HG02588 (cell line): ENCODE data around the gene MALSU1.

Experiments
- ATAC-seq: cut with Tn5 transposase; IDR thresholded peaks from one replicate; pipeline ENCODE4 v1.9.1; 2021; ENCODE audit warnings: mild to moderate bottlenecking, moderate library complexity; ENCODE audit not compliant: unreplicated experiment

The MALSU1 gene

DNA sequence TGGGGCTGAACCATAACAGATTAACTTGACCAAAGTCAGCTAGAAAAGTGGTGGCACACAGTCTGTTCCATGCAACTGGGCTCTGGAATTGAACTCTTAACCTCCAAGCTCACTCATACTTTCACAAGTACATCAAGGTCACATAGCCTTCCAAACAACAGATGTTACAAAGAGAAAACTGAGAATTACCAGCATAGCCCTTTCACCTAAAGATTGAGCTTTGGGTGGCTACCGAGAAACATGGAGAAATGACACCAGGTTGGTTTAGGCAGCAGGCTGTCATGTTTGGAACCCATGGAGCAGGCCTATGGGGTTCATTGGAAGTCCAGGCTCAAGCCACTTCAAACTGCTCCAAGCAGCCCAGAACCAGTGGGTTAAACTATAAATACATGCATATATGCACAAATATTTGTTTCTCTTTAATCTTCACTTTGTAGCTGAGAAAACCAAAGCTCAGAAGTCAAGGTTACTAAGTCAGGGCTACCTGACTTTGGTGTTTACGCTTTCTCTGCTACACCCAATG lies 59.1 kb downstream of the MALSU1 start:
- ATAC-seq, result no peak
